Mesenchymal stem cell (in vitro differentiated cells and primary cell): ENCODE data around the gene CSF3.

Experiments used
- DNase-seq: peaks from one replicate; pipeline ENCODE4 v3.0.0-alpha.2; 2013
- H2AFZ ChIP-seq: one replicate; pipeline ENCODE4 v1.6.1; 2013; ENCODE audit warnings: low read depth, mild to moderate bottlenecking, control low read depth, inconsistent platforms, low read length, moderate library complexity
- H2AK5ac ChIP-seq: 2 replicates; pipeline ENCODE4 v1.6.1; 2013; ENCODE audit warnings: low read length, moderate library complexity, mild to moderate bottlenecking, inconsistent platforms; ENCODE audit not compliant: severe bottlenecking
- H2BK120ac ChIP-seq: one replicate; pipeline ENCODE4 v1.6.1; 2013; ENCODE audit warnings: low read depth, mild to moderate bottlenecking, inconsistent platforms, low read length, moderate library complexity
- H2BK12ac ChIP-seq, 2 experiments: one replicate each; pipeline ENCODE4 v1.6.1; 2013; ENCODE audit warnings: inconsistent platforms in 2 of 2, low read length in 2 of 2, mild to moderate bottlenecking in 2 of 2, moderate library complexity in 2 of 2, control low read depth in 1 of 2
- H2BK15ac ChIP-seq: one replicate; pipeline ENCODE4 v1.6.1; 2013; ENCODE audit warnings: mild to moderate bottlenecking, low read depth, inconsistent platforms; ENCODE audit not compliant: poor library complexity, severe bottlenecking
- H2BK5ac ChIP-seq: 2 replicates; pipeline ENCODE4 v1.6.1; 2013; ENCODE audit warnings: low read depth, mild to moderate bottlenecking, low read length, control low read depth, inconsistent platforms; ENCODE audit not compliant: poor library complexity, severe bottlenecking
- H3K14ac ChIP-seq, 2 experiments: one replicate each; pipeline ENCODE4 v1.6.1; 2013; ENCODE audit warnings: inconsistent platforms in 2 of 2, low read length in 2 of 2, control low read depth in 1 of 2, mild to moderate bottlenecking in 1 of 2, moderate library complexity in 1 of 2
- H3K18ac ChIP-seq, 2 experiments: one replicate each; pipeline ENCODE4 v1.6.1; 2013; ENCODE audit warnings: inconsistent platforms in 2 of 2, low read length in 2 of 2, control low read depth in 1 of 2, low read depth in 1 of 2, mild to moderate bottlenecking in 1 of 2
- H3K23ac ChIP-seq, 2 experiments: one replicate each; pipeline ENCODE4 v1.6.1; 2013; ENCODE audit warnings: inconsistent platforms in 2 of 2, low read length in 2 of 2, mild to moderate bottlenecking in 2 of 2, moderate library complexity in 2 of 2, control low read depth in 1 of 2
- H3K27ac ChIP-seq: 2 replicates; pipeline ENCODE4 v1.5.1; 2013; ENCODE audit warnings: mild to moderate bottlenecking, moderate library complexity, low read length, control low read depth, inconsistent platforms; ENCODE audit not compliant: poor library complexity, severe bottlenecking
- H3K27me3 ChIP-seq, 2 experiments: 2 replicates each; pipeline versions ENCODE4 v1.6.1 to v1.7.0; 2013; ENCODE audit warnings: low read length in 2 of 2, mild to moderate bottlenecking in 2 of 2, moderate library complexity in 2 of 2, control low read depth in 1 of 2, inconsistent platforms in 1 of 2; ENCODE audit not compliant: control insufficient read depth in 1 of 2, insufficient read depth in 1 of 2
- H3K36me3 ChIP-seq, 2 experiments: 2 replicates each; pipeline versions ENCODE4 v1.6.1 to v1.7.0; 2013; ENCODE audit warnings: low read length in 2 of 2, control low read depth in 1 of 2, inconsistent platforms in 1 of 2, low read depth in 1 of 2, mild to moderate bottlenecking in 1 of 2; ENCODE audit not compliant: insufficient read depth in 2 of 2, control insufficient read depth in 1 of 2
- H3K4ac ChIP-seq, 2 experiments: one replicate each; pipeline ENCODE4 v1.6.1; 2013; ENCODE audit warnings: inconsistent platforms in 2 of 2, low read length in 2 of 2, mild to moderate bottlenecking in 2 of 2, moderate library complexity in 2 of 2, control low read depth in 1 of 2, low read depth in 1 of 2
- H3K4me1 ChIP-seq: 2 replicates; pipeline ENCODE4 v1.6.1; 2013; ENCODE audit warnings: low read depth, low read length, control low read depth; ENCODE audit not compliant: control insufficient read depth, insufficient read depth
- H3K4me2 ChIP-seq: 2 replicates; pipeline ENCODE4 v1.6.1; 2013; ENCODE audit warnings: low read length, mild to moderate bottlenecking, inconsistent platforms; ENCODE audit not compliant: poor library complexity, severe bottlenecking
- H3K4me3 ChIP-seq, 2 experiments: 2 replicates each; pipeline versions ENCODE4 v1.5.1 to v1.7.0; 2013; ENCODE audit warnings: low read length in 2 of 2, mild to moderate bottlenecking in 2 of 2, control low read depth in 1 of 2, low read depth in 1 of 2; ENCODE audit not compliant: insufficient read depth in 1 of 2
- H3K79me1 ChIP-seq: replicated peaks from 2 replicates; pipeline ENCODE4 v1.6.1; 2013; ENCODE audit warnings: mild to moderate bottlenecking, control low read depth, low read length, inconsistent platforms; ENCODE audit not compliant: poor library complexity, severe bottlenecking
- H3K9ac ChIP-seq: 2 replicates; pipeline ENCODE4 v1.7.0; 2013; ENCODE audit warnings: mild to moderate bottlenecking, low read length, moderate library complexity
- H3K9me3 ChIP-seq: 2 replicates; pipeline ENCODE4 v1.7.0; 2013; ENCODE audit warnings: mild to moderate bottlenecking, low read length; ENCODE audit not compliant: control insufficient read depth
- H4K8ac ChIP-seq: one replicate; pipeline ENCODE4 v1.6.1; 2013; ENCODE audit warnings: inconsistent platforms, mild to moderate bottlenecking, low read length, moderate library complexity
- H4K91ac ChIP-seq: one replicate; pipeline ENCODE4 v1.6.1; 2013; ENCODE audit warnings: mild to moderate bottlenecking, low read length, inconsistent platforms
- WGBS: methylation state at CpG from one replicate; pipeline ENCODE4 v1.1.7; 2013; ENCODE audit warnings: mixed read lengths; 5-methylcytosine and 5-hydroxymethylcytosine counted together

Gene CSF3

DNA sequence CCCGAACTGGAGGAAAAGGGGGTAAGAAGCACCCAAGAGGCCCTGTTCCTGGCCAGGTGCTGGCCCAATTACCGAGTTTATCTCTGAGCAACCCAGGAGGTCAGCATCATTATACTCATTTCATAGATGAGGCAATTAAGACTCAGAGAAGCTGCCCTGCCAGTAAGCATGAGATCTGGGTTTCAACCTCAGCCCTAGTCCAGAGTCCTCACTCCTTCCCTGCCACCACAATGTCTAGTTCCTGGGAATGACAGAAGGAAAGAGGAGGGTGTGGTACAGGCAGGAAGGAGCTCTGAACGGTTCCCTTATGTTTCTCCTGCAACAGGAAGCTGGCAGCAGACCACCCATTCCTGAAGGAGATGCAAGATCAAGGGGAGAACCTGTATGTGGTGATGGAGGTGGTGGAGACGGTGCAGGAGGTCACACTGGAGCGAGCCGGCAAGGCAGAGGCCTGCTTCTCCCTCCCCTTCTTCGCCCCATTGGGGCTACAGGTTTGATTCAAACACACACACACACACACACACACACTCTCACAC, 45.0 kb upstream of the CSF3 start:
- H2BK15ac ChIP-seq: no peak overlapping the region
- no peak overlapping the region for H2AFZ ChIP-seq
- H3K4me1 ChIP-seq: no peaks in the 10 kb centered on the region
- no peak overlapping the region for H3K4me2 ChIP-seq
- H3K4me3 ChIP-seq: no peak overlapping the region
- no peak overlapping the region for H2BK120ac ChIP-seq
- no peak overlapping the region for H3K4ac ChIP-seq
- H3K36me3 ChIP-seq: no peaks in the 10 kb centered on the region
- no peak overlapping the region for H3K27ac ChIP-seq
- H3K79me1 ChIP-seq: no peaks in the 10 kb centered on the region
- H4K91ac ChIP-seq: no peak overlapping the region
- H3K18ac ChIP-seq: no peak overlapping the region
- WGBS: 73% methylated on average over 6 of the region's 7 CpGs
- H2AK5ac ChIP-seq: no peak overlapping the region
- no peak for DNase-seq
- H3K9ac ChIP-seq: no peak overlapping the region
- no peak overlapping the region for H2BK12ac ChIP-seq
- H3K9me3 ChIP-seq: no peaks in the 10 kb centered on the region
- H4K8ac ChIP-seq: no peak overlapping the region
- H3K23ac ChIP-seq: no peak overlapping the region
- no peak overlapping the region for H3K14ac ChIP-seq
- H2BK5ac ChIP-seq: no peak overlapping the region
- peaks cover 4 to 63% of the 10 kb centered on the region in 2 experiments for H3K27me3 ChIP-seq

DNA sequence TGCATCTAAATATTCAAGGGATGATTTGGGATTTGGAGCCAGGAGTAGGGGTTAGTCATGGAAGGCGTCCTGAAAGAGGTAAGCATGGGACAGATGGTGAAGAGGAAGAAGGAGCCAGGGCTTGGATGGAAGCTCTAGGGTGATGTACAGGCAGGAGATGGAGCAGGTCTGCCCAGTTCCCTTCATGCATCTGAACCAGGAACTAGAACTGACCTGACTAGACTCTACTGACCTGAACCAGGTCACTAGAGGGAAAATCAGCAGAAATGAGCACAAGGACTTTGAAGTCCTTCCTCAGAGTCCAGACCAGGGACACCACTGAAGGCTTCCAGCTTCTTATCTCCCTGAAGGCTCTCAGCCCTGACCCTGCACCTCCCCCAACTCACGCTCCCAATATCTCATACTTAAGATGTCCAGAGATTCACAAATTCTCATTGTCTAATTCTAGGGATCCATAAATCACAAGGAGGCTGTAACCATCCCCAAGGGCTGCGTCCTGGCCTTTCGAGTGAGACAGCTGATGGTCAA, 44.1 kb upstream of the CSF3 start:
- Histone ChIP-seq H3K4me1 (no peaks in the 10 kb centered on the region), H3K18ac (no peak overlapping the region), H3K4ac (no peak overlapping the region), H4K8ac (no peak overlapping the region), H3K36me3 (no peaks in the 10 kb centered on the region), H3K79me1 (no peaks in the 10 kb centered on the region), H3K23ac (no peak overlapping the region), H2AK5ac (no peak overlapping the region), H3K27me3 (peaks cover 4 to 55% of the 10 kb centered on the region in 2 experiments), H3K14ac (no peak overlapping the region), H2BK120ac (no peak overlapping the region), H3K9ac (no peak overlapping the region), H2BK12ac (no peak overlapping the region), H2BK5ac (no peak overlapping the region), H2AFZ (no peak overlapping the region), H3K4me2 (no peak overlapping the region), H2BK15ac (no peak overlapping the region), H3K27ac (no peak overlapping the region), H3K9me3 (no peaks in the 10 kb centered on the region), H3K4me3 (no peak overlapping the region), H4K91ac (no peak overlapping the region)
- no peak for DNase-seq
- 85% methylated on average over 4 of the region's 4 CpGs for WGBS

DNA sequence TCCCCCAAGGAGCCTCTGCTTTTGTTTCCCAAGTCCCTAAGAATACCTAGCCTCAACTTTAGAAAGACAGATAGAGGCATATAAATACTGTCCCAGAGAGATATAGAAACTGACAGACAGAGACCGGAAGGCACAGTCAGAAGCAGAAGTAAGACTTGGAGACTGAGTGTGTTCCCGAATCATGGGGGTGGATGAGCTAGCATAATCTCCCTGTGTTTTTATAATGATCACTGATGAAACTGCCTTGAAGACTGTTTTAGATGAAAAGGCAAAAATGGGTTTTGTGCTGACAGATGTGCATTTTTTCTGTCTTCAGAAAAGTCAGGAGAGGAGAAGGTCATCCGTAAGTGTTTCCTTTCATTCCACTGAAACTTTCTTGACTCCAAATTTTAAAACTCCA, 43.0 kb upstream of the CSF3 start:
- Histone ChIP-seq H3K4me1 (no peaks in the 10 kb centered on the region), H3K36me3 (no peaks in the 10 kb centered on the region), H3K27ac (no peak overlapping the region), H3K4me3 (no peak overlapping the region), H2AK5ac (no peak overlapping the region), H2BK120ac (no peak overlapping the region), H3K4ac (no peak overlapping the region), H3K18ac (no peak overlapping the region), H2BK15ac (no peak overlapping the region), H3K27me3 (peaks cover 4 to 44% of the 10 kb centered on the region in 2 experiments), H3K14ac (no peak overlapping the region), H2BK5ac (no peak overlapping the region), H3K9ac (peak overlapping the region; percentile 66), H4K91ac (no peak overlapping the region), H3K9me3 (no peaks in the 10 kb centered on the region), H2BK12ac (no peak overlapping the region), H3K79me1 (no peaks in the 10 kb centered on the region), H3K4me2 (no peak overlapping the region), H4K8ac (no peak overlapping the region), H3K23ac (no peak overlapping the region), H2AFZ (no peak overlapping the region)
- 66% methylated on average over 3 of the region's 3 CpGs for WGBS
- no peak for DNase-seq

DNA sequence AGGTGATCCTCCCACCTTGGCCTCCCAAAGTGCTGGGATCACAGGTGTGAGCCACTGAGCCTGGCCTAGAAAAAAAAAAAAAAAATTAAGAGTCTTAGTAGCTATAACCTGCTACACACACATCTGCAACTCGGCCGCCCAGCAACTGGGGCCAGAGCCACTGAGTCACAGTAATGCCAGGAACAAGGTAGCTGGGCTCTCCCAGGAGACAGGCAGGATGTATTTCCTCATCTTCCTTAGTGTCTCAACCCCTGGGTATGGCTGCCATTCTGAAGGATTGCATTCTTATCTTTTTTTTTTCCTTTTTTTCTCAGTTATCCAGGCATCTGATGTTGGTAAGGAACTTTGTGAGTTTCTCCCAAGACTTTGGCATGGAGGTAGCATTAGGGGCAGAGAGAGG, 41.7 kb upstream of the CSF3 start:
- no peak overlapping the region for H3K4me2 ChIP-seq
- H3K4me1 ChIP-seq: no peaks in the 10 kb centered on the region
- H3K4ac ChIP-seq: no peak overlapping the region
- no peak overlapping the region for H4K8ac ChIP-seq
- no peak overlapping the region for H2BK5ac ChIP-seq
- H2AK5ac ChIP-seq: no peak overlapping the region
- 77% methylated on average over 2 of the region's 2 CpGs for WGBS
- H3K27me3 ChIP-seq: peaks cover 4 to 40% of the 10 kb centered on the region in 2 experiments
- H3K14ac ChIP-seq: no peak overlapping the region
- no peak overlapping the region for H2BK12ac ChIP-seq
- H3K18ac ChIP-seq: no peak overlapping the region
- H4K91ac ChIP-seq: no peak overlapping the region
- H3K27ac ChIP-seq: no peak overlapping the region
- no peaks in the 10 kb centered on the region for H3K9me3 ChIP-seq
- no peak for DNase-seq
- no peaks in the 10 kb centered on the region for H3K79me1 ChIP-seq
- H3K9ac ChIP-seq: no peak overlapping the region
- H3K23ac ChIP-seq: no peak overlapping the region
- no peak overlapping the region for H3K4me3 ChIP-seq
- no peak overlapping the region for H2BK15ac ChIP-seq
- no peak overlapping the region for H2AFZ ChIP-seq
- H3K36me3 ChIP-seq: no peaks in the 10 kb centered on the region
- no peak overlapping the region for H2BK120ac ChIP-seq
